22Rv1 (cell line): ENCODE measurements around the gene LRRC27.

Experiments
- ZFX ChIP-seq: fragments of 450-650 bp; IDR thresholded peaks from 2 replicates; pipeline ENCODE4 v1.6.1; 2017; ENCODE audit warnings: antibody characterized with exemption, borderline replicate concordance
- TF ChIP-seq, protein P1 (sequence below): fragments of 450-650 bp; IDR thresholded peaks from 2 replicates; pipeline ENCODE4 v1.5.1; 2017; ENCODE audit warnings: mild to moderate bottlenecking

GRCh38 chr10:132415255-132415654 lies 83.3 kb downstream of the LRRC27 start:
- TF ChIP-seq, protein P1, sequence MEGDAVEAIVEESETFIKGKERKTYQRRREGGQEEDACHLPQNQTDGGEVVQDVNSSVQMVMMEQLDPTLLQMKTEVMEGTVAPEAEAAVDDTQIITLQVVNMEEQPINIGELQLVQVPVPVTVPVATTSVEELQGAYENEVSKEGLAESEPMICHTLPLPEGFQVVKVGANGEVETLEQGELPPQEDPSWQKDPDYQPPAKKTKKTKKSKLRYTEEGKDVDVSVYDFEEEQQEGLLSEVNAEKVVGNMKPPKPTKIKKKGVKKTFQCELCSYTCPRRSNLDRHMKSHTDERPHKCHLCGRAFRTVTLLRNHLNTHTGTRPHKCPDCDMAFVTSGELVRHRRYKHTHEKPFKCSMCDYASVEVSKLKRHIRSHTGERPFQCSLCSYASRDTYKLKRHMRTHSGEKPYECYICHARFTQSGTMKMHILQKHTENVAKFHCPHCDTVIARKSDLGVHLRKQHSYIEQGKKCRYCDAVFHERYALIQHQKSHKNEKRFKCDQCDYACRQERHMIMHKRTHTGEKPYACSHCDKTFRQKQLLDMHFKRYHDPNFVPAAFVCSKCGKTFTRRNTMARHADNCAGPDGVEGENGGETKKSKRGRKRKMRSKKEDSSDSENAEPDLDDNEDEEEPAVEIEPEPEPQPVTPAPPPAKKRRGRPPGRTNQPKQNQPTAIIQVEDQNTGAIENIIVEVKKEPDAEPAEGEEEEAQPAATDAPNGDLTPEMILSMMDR: no peak
- no peak for TF ChIP-seq ZFX
